Measurements from ENCODE around the gene NAGK.

GRCh38 chr2:71122387-71123298 is 54.2 kb downstream of the NAGK start:
- TF ChIP-seq, protein P1, sequence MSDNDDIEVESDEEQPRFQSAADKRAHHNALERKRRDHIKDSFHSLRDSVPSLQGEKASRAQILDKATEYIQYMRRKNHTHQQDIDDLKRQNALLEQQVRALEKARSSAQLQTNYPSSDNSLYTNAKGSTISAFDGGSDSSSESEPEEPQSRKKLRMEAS (IDR thresholded peaks at IDR 0.05; ENCODE audit: insufficient read depth, insufficient read length), result no peak
- TF ChIP-seq POLR2A (IDR thresholded peaks at IDR 0.05; ENCODE audit: low read depth, low read length) (no peak), CTCF (IDR thresholded peaks at IDR 0.05; ENCODE audit: extremely low read depth in 1 of 2, insufficient read depth in 1 of 2, low read depth in 1 of 2, low read length in 2 of 2) (no peak), POLR2AphosphoS5 (IDR thresholded peaks at IDR 0.05; ENCODE audit: insufficient read depth, low read depth, low read length) (no peak), JUN (IDR thresholded peaks at IDR 0.05; ENCODE audit: borderline replicate concordance, insufficient read depth, insufficient read length, low read depth) (no peak), EZH2 (IDR thresholded peaks at IDR 0.05; ENCODE audit: borderline replicate concordance, low read depth, low read length, severe bottlenecking) (no peak), GATA2 (IDR thresholded peaks at IDR 0.05; ENCODE audit: insufficient read depth, insufficient read length, low read depth, low read length) (no peak), FOS (IDR thresholded peaks at IDR 0.05; ENCODE audit: borderline replicate concordance, insufficient read depth, low read length) (peak; percentile 23)
